Measurements from ENCODE around the gene ARL8B.

- TF ChIP-seq, protein P1, sequence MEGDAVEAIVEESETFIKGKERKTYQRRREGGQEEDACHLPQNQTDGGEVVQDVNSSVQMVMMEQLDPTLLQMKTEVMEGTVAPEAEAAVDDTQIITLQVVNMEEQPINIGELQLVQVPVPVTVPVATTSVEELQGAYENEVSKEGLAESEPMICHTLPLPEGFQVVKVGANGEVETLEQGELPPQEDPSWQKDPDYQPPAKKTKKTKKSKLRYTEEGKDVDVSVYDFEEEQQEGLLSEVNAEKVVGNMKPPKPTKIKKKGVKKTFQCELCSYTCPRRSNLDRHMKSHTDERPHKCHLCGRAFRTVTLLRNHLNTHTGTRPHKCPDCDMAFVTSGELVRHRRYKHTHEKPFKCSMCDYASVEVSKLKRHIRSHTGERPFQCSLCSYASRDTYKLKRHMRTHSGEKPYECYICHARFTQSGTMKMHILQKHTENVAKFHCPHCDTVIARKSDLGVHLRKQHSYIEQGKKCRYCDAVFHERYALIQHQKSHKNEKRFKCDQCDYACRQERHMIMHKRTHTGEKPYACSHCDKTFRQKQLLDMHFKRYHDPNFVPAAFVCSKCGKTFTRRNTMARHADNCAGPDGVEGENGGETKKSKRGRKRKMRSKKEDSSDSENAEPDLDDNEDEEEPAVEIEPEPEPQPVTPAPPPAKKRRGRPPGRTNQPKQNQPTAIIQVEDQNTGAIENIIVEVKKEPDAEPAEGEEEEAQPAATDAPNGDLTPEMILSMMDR (IDR thresholded peaks at IDR 0.05): no peak
- TF ChIP-seq POLR2A (IDR thresholded peaks at IDR 0.05) (no peak), EP300 (IDR thresholded peaks at IDR 0.05) (no peak)
Observed at GRCh38 chr3:5092018-5092417, 30.1 kb upstream of the ARL8B start.

All from ovary (tissue), 3 donors.